Upper lobe of right lung (tissue), 1 donor: ENCODE results near the gene PLB1. TPM values are rescaled to one million over a fixed set of nuclear protein-coding genes. Genes with fewer than 3 reads are reported as not detected.

ENCODE experiments used
- ATAC-seq: fragments of 200-7000 bp; cut with Tn5 transposase; one replicate; pipeline ENCODE4 v1.9.1; 2020; ENCODE audit warnings: mild to moderate bottlenecking, moderate library complexity
- DNase-seq: peaks from one replicate; pipeline ENCODE4 v3.0.0-alpha.2; 2020
- H3K27ac ChIP-seq: fragments of 200-600 bp; one replicate; pipeline ENCODE4 v1.8.0; 2022
- H3K27me3 ChIP-seq: fragments of 200-600 bp; one replicate; pipeline ENCODE4 v1.8.0; 2022; ENCODE audit warnings: mild to moderate bottlenecking
- H3K36me3 ChIP-seq: fragments of 200-600 bp; one replicate; pipeline ENCODE4 v1.8.0; 2022
- H3K4me1 ChIP-seq: fragments of 200-600 bp; one replicate; pipeline ENCODE4 v1.8.0; 2022
- H3K4me3 ChIP-seq: fragments of 200-600 bp; one replicate; pipeline ENCODE4 v1.8.0; 2022; ENCODE audit warnings: mild to moderate bottlenecking
- H3K9me3 ChIP-seq: fragments of 200-600 bp; one replicate; pipeline ENCODE4 v1.8.0; 2022
- CTCF ChIP-seq: fragments of 200-600 bp; IDR thresholded peaks from one replicate; pipeline ENCODE4 v1.8.0; 2022; ENCODE audit warnings: antibody characterized with exemption
- intact Hi-C: fragments of 100-400 bp; cut with DNase I; formaldehyde crosslinking; loops from one replicate; pipeline ENCODE4 v1.11.0; 2022
- total RNA-seq: library from RNA; stranded (reverse); fragmentation: NEBNext Ultra II Directional; extraction: Animal tissue kit (Norgen Biotek cat#: 25700); gene quantifications from one replicate; pipeline ENCODE4 v1.2.1, GENCODE V29; 2021
- donor health status: DM: no; HTN: yes; CAD: no; lungs with severe emphysema.

PLB1 gene
- total RNA-seq, 1 donor from 2014 or later, result 4.2 TPM

DNA sequence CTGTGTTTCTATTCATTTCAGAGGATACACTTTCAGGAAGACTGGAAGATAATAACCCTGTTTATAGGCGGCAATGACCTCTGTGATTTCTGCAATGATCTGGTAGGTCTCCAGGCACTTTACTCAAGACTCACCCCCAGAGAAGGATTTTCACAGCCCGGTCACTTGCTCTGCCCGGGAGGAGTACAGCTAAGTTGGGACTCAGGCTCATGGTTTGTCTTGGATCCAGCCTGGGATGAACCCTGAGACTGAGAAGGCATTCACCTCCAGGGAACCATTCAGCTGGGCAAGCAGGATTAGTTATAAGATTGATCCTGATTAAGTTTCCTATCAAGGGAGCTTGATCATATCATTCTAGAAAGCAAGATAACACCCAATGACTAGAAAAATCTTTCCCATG, 83.7 kb downstream of the PLB1 start:
- Histone ChIP-seq H3K27ac (no peak overlapping the region), H3K36me3 (no peaks in the 10 kb centered on the region), H3K4me3 (no peak overlapping the region), H3K4me1 (peaks cover 3% of the 10 kb centered on the region), H3K27me3 (no peaks in the 10 kb centered on the region), H3K9me3 (no peaks in the 10 kb centered on the region)
- TF ChIP-seq CTCF, result no peak
- intact Hi-C loops, result no loop called here
- ATAC-seq (no peak), DNase-seq (peak; percentile 3)

- H3K27me3 ChIP-seq, result no peaks in the 10 kb centered on the region
- no peak for TF ChIP-seq CTCF
- intact Hi-C loops, result no loop called here
- no peak overlapping the region for H3K27ac ChIP-seq
- ATAC-seq (no peak), DNase-seq (peak; percentile 17)
- H3K9me3 ChIP-seq, result no peaks in the 10 kb centered on the region
- H3K4me1 ChIP-seq, result peaks cover 6% of the 10 kb centered on the region
- H3K36me3 ChIP-seq, result no peaks in the 10 kb centered on the region
- H3K4me3 ChIP-seq, result no peak overlapping the region
Observed at GRCh38 chr2:28580078-28580477, 84.2 kb downstream of the PLB1 start.

DNA sequence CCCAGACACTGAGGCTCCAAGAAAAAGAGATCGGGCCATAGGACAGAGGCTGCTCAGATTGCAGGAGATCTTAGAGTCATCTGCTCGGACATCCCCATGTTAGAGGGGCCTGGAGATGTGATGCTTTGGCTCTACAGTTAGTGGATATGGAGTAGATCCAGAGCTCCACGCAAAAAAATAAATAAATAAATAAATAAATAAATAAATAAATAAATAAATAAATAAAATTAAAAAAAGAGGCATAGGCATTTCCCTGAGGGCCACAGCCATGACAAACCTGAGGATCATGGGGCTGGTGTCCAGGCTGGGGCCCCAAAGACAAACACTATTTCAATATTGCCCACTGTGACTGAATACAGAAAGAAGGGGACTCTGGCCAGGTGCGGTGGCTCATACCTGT, 85.5 kb downstream of the PLB1 start:
- no peaks in the 10 kb centered on the region for H3K36me3 ChIP-seq
- intact Hi-C loops, result no loop called here
- no peak for ATAC-seq
- no peak for TF ChIP-seq CTCF
- H3K9me3 ChIP-seq, result no peaks in the 10 kb centered on the region
- H3K4me1 ChIP-seq, result peaks cover 6% of the 10 kb centered on the region
- DNase-seq, result no peak
- H3K4me3 ChIP-seq, result no peak overlapping the region
- no peaks in the 10 kb centered on the region for H3K27me3 ChIP-seq
- H3K27ac ChIP-seq, result no peak overlapping the region

GRCh38 chr2:28582152-28582551, 86.3 kb downstream of the PLB1 start:
- ATAC-seq (no peak), DNase-seq (peak; percentile 25)
- Histone ChIP-seq H3K9me3 (no peaks in the 10 kb centered on the region), H3K4me1 (peaks cover 6% of the 10 kb centered on the region), H3K36me3 (no peaks in the 10 kb centered on the region), H3K27ac (no peak overlapping the region), H3K4me3 (no peak overlapping the region), H3K27me3 (no peaks in the 10 kb centered on the region)
- intact Hi-C loops, result no loop called here
- TF ChIP-seq CTCF, result no peak

DNA sequence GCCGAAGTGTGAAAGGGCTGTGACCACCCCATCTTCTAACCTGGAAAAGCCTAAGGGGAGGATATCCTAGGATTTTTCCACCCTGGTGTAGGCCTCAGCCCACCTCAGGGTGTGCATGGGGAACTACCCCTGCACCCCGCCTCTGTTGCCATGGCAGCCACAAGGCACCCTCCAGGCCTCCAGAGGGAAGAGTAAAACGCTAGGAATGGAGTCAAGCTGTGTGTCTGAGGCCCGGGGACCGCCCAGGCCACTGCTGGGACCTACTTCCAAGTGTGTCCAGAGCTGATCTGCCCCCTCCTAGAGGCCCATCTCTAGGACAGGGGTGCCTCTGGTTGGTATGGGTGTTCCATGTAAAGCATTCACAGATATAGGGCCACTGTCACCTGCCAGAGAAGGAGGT, 86.7 kb downstream of the PLB1 start:
- H3K27me3 ChIP-seq, result no peaks in the 10 kb centered on the region
- ATAC-seq (no peak), DNase-seq (peak; percentile 42)
- no peak overlapping the region for H3K4me3 ChIP-seq
- no peaks in the 10 kb centered on the region for H3K36me3 ChIP-seq
- intact Hi-C loops, result no loop called here
- H3K27ac ChIP-seq, result no peak overlapping the region
- no peak for TF ChIP-seq CTCF
- H3K4me1 ChIP-seq, result peaks cover 6% of the 10 kb centered on the region
- H3K9me3 ChIP-seq, result no peaks in the 10 kb centered on the region

- intact Hi-C loops, result no loop called here
- DNase-seq (peak; percentile 62), ATAC-seq (peak; percentile 77)
- H3K9me3 ChIP-seq, result no peaks in the 10 kb centered on the region
- peaks cover 6% of the 10 kb centered on the region for H3K4me1 ChIP-seq
- no peak for TF ChIP-seq CTCF
- no peak overlapping the region for H3K4me3 ChIP-seq
- no peaks in the 10 kb centered on the region for H3K27me3 ChIP-seq
- no peak overlapping the region for H3K27ac ChIP-seq
- no peaks in the 10 kb centered on the region for H3K36me3 ChIP-seq
Observed at GRCh38 chr2:28583899-28584553, 88.2 kb downstream of the PLB1 start.
